LNCaP clone FGC (cell line): ENCODE data around the gene PCBP3.

Experiments
- DNase-seq: peaks from one replicate; pipeline ENCODE4 v3.0.0-alpha.2; 2011; ENCODE audit warnings: low read depth
- H3K4me3 ChIP-seq: 2 replicates; pipeline ENCODE4 v1.5.1; 2011; ENCODE audit warnings: mild to moderate bottlenecking, low read depth, low read length, control low read depth
- TF ChIP-seq, protein P1 (sequence below): IDR thresholded peaks from 2 replicates; pipeline ENCODE4 v1.5.1; 2012; ENCODE audit warnings: mild to moderate bottlenecking; ENCODE audit not compliant: control insufficient read depth, insufficient read depth; ENCODE audit errors: extremely low read depth

Gene PCBP3

DNA sequence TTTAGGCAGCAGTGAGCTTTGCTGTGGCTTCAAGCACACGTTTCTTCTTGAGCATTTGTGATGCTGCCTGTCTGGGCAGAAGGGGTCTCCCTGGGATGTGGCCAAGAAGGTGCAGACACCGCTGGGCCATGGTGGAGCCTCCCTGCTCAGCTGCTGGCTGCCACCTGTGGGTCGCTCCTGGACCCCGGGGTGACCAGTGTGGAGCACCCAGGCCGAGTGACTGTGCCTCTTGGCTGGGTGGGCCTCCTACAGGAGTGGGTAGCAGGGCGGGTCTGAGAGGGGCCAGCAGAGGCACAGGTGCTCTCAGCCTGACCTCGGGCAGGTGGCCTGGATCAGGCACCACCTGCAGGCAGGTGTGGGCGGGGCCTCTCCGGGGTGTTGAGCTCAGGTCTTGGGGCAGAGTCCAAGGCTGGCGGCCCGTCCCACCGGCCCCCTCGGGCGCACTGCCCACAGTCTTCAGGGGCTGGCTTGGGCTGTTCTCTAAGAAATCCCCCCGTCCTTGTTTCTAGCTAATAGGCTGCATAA lies 296.1 kb downstream of the PCBP3 start:
- H3K4me3 ChIP-seq: no peak overlapping the region
- TF ChIP-seq, protein P1, sequence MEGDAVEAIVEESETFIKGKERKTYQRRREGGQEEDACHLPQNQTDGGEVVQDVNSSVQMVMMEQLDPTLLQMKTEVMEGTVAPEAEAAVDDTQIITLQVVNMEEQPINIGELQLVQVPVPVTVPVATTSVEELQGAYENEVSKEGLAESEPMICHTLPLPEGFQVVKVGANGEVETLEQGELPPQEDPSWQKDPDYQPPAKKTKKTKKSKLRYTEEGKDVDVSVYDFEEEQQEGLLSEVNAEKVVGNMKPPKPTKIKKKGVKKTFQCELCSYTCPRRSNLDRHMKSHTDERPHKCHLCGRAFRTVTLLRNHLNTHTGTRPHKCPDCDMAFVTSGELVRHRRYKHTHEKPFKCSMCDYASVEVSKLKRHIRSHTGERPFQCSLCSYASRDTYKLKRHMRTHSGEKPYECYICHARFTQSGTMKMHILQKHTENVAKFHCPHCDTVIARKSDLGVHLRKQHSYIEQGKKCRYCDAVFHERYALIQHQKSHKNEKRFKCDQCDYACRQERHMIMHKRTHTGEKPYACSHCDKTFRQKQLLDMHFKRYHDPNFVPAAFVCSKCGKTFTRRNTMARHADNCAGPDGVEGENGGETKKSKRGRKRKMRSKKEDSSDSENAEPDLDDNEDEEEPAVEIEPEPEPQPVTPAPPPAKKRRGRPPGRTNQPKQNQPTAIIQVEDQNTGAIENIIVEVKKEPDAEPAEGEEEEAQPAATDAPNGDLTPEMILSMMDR: no peak
- DNase-seq: no peak

DNA sequence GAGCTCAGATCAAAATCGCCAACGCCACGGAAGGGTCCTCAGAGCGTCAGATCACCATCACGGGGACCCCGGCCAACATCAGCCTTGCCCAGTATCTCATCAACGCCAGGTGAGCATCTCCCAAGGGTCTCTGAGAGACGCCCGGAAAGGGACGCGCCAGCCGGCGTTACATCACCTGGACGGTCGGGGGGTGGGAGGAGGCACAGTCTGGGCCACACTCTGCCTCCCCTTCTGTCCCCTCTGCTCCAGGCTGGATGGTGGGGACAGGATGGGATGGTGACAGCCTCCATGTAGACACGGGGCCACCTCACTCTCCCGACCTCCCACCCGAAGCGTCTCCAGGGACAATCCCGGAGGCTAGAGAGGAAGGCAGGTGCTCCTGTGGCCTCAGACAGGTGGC lies 296.6 kb downstream of the PCBP3 start:
- no peak overlapping the region for H3K4me3 ChIP-seq
- no peak for DNase-seq
- TF ChIP-seq, protein P1: no peak

DNA sequence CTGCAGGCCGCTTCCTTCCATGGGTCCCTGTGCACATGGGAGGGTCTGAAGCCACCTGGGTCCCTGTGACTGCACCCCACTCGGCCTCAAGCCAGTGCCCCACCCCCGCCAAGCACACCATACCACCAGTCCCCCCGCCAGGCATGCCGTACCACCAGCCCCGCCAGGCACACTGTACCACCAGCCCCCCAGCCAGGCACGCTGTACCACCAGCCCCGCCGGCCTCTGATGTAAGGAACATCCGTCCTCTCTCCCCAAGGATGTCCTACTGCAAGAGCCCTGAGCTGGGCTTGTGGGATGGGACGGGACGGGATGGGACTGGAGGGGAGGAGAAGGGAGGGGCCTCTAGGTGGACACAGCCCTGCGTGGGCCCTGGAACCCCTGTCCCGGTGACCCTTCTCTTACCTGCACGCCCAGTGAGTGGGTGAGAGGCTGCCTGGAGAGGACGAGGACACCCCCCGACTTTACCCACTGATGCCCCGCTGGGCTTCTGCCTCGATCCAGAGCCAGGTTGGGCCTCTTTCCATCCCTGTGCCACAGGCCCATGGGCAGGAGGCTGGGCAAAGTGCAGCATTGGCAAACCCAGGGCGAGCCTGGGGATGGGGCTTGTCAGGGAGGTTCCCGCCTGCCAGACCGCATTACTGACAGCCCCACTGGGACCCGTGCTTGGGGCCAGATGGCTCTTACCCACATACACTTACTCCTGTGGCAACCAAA lies 297.3 kb downstream of the PCBP3 start:
- DNase-seq: no peak
- TF ChIP-seq, protein P1: no peak
- H3K4me3 ChIP-seq: no peak overlapping the region

DNA sequence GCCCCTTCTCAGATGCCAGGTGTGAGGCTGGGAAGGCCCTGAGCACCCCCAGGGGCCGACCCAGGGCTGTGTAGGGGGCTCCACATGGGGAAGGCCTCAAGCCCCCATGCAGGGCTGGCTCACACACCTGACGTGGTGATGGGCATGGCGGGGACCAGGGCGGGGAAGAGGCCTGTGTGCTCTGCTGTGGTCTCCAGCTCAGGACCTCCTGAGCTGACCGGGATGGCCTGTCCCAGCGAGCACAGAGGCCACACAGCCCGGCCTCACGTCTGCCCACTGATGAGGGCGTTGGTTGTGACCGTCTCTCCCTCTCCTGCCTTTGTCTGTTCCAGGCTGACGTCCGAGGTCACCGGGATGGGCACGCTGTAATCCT lies 297.8 kb downstream of the PCBP3 start:
- DNase-seq: no peak
- no peak overlapping the region for H3K4me3 ChIP-seq
- TF ChIP-seq, protein P1: no peak

DNA sequence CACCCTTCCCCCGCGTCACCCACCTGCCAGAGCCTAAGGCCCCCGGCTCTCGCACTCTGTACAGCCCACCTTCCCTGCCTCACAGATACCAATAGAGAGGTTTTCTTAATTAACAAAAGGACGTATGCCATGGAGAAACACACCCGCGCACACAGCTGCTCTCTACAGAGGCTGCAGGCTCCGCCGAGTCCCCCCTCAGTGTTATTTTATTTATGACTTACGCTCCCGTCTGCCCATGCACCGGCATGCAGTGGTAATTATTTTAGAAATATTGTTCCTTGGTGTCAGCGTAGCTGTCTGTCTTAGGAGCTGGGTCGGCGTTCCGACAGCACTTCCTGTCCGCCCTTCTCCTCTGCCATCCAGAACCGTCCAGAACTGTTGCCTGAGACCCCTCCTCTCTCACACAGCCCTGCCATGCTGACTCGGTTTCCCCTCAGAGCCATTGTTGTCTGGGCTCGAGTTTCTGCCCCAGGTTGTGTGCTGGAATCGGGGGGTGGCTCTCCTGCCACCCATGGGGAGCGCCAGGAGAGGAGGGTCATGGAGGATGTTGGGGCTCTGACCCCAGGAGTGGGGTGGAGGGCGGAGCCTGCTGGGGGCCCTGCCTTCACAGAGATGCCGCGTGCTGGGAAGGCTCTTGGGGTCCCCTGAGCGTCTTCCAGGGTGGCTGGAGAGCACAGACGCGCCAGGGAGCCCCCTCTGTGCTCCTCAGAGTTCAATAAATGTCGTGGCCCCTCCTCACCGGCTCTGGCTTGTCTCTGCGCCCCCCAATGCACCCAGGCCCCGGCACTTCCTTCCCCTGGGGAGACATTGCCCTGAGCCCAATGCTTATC lies 298.4 kb downstream of the PCBP3 start:
- TF ChIP-seq, protein P1: no peak
- DNase-seq: no peak
- H3K4me3 ChIP-seq: no peak overlapping the region

DNA sequence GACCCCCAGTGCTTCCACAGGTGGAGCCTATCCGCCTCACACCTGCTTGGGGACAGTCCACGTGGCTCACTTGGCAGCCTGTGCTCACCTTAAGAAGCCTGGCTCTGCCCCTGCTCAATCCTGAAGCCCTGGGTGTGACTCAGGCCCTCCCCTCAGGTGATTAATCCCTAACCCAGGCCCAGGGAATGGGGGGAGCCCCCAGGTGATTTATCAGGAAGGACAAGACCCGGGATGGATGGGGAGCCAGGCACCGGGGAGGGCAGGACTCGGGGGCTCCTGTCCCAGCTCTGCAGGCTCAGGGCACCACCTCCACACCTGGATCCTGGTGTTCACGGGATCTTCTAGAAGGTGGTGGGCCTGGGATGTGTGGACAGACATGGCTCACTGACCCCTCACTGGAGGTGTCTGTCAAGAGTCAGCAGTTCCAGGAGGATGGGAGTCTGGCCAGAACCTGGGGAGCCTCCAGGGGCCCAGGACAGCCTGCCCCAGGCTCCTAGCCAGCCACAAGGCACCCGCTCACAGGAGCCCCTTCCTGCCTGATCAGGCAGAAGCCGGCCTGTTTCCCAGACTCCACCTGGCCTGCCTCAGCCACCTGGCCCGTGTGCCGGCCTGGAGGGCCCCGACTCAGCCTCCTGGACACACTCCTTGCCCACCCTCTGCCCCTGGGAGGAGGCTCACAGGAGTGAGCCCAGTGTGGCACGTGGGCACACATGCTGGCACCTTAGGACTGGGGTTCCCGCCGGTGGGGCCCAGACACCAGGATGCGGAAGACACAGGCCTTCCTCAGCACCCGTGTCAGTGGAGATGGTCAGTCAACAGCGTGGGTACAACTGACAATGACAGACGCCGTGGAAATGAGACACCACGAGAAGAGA lies 299.5 kb downstream of the PCBP3 start:
- H3K4me3 ChIP-seq: no peak overlapping the region
- TF ChIP-seq, protein P1: no peak
- DNase-seq: no peak
